ENCODE measurements around the gene AGAP3. TPM values are rescaled to one million over a fixed set of nuclear protein-coding genes. Genes with fewer than 3 reads are reported as not detected.

The AGAP3 gene
- total and polyA plus RNA-seq, 4 experiments from 2014 or later = 3.0 to 65.8 (median 31.2) TPM

DNA sequence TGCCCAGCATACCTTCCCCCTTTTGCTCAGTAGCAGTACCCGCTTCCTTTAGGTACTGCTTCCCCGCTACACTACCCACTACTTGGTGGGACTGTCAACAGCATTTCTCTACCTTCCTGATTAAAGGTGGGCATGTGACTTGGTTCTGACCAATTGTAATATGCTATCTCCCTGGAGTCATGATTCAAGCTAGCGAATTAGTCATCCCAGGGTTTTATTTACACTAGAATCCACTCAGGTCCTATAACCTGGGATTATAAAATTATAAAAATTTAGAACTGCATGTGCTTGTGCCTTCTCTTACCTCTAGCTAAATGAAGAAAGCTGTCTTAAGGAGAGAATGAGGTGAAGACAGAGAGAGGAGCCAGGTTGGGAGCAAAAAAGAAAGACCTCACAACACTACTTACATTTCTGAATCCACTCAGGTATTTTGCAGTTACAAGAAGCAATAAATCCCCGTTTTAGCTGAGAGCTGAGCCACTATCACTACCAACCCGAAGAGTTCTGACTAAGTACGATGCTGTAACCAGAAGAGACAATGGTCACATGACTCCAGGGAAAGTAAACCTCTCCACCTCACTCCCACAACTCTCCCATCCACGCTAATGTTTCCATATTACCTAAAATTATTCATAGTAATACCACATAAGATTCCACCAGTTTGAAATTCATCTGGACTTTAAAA is 71.5 kb downstream of the AGAP3 start:
- Histone ChIP-seq H3K9me3 (ENCODE audit: control insufficient read depth in 1 of 2, low read length in 2 of 2) (no peaks in the 10 kb centered on the region), H3K36me3 (ENCODE audit: insufficient read depth, low read length) (no peaks in the 10 kb centered on the region), H3K4me1 (ENCODE audit: insufficient read depth, low read length) (no peaks in the 10 kb centered on the region), H3K4me3 (ENCODE audit: low read length in 2 of 2) (no peak overlapping the region), H3K27me3 (ENCODE audit: insufficient read depth, low read length) (peaks cover 11% of the 10 kb centered on the region), H3K27ac (ENCODE audit: low read depth, low read length) (no peak overlapping the region)
- ChIA-PET CTCF (ENCODE audit: partially characterized antibody) (interaction anchor here (0.7 to 2.2 kb wide), 3 partner anchors 10 to 34 kb away, joined by 3 to 7 read pairs (median 3); partner anchors contain the start of gene GBX1), POLR2A (ENCODE audit: partially characterized antibody) (interaction anchor here (0.8 kb wide), 1 partner anchor 9 kb away, joined by 3 read pairs; no protein-coding TSS in a partner anchor)
- Mint-ChIP-seq H3K27ac (no peak overlapping the region), H3K4me3 (no peak overlapping the region), H3K27me3 (peaks cover 16 to 19% of the 10 kb centered on the region in 2 donors), H3K36me3 (no peaks in the 10 kb centered on the region), H3K4me1 (no peaks in the 10 kb centered on the region), H3K9me3 (no peaks in the 10 kb centered on the region)
- no peak for DNase-seq
- intact Hi-C loops (cut with micrococcal nuclease) = no loop called here

DNA sequence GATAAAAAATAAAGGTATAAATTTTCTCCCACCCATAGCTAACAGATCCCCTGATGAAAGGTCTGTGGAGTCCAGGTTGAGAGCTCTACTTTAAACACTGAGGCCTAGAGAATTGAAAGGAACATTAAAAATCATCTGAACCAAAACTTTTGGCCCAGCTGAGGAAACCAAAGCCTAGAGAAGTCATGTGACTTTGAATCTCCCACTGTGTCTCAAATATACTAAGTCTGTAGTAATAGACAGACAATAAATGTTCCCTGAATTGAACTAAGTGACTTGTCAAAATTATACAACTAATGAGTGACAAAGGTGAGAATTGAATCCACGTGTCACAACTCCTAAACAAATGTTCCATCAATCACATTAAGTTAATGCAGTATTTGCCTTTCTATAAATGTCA is 75.5 kb downstream of the AGAP3 start:
- Histone ChIP-seq H3K27ac (ENCODE audit: low read depth, low read length) (no peak overlapping the region), H3K4me3 (ENCODE audit: low read length in 2 of 2) (no peak overlapping the region), H3K4me1 (ENCODE audit: insufficient read depth, low read length) (peaks cover 4% of the 10 kb centered on the region), H3K9me3 (ENCODE audit: control insufficient read depth in 1 of 2, low read length in 2 of 2) (no peaks in the 10 kb centered on the region), H3K36me3 (ENCODE audit: insufficient read depth, low read length) (no peaks in the 10 kb centered on the region), H3K27me3 (ENCODE audit: insufficient read depth, low read length) (peaks cover 22% of the 10 kb centered on the region)
- H3K27ac Mint-ChIP-seq = no peak overlapping the region
- ChIA-PET CTCF (ENCODE audit: partially characterized antibody) (interaction anchor here (1.3 kb wide), 2 partner anchors 15 to 38 kb away, joined by 3 read pairs; no protein-coding TSS in a partner anchor), POLR2A (ENCODE audit: partially characterized antibody) (no interaction called here)
- intact Hi-C loops (cut with micrococcal nuclease) = no loop called here
- H3K36me3 Mint-ChIP-seq = no peaks in the 10 kb centered on the region
- no peak overlapping the region for H3K4me3 Mint-ChIP-seq
- peaks cover 0 to 6% (median 2%) of the 10 kb centered on the region in 4 donors for H3K4me1 Mint-ChIP-seq
- H3K9me3 Mint-ChIP-seq = no peaks in the 10 kb centered on the region
- DNase-seq = no peak
- peaks cover 11 to 13% of the 10 kb centered on the region in 2 donors for H3K27me3 Mint-ChIP-seq

DNA sequence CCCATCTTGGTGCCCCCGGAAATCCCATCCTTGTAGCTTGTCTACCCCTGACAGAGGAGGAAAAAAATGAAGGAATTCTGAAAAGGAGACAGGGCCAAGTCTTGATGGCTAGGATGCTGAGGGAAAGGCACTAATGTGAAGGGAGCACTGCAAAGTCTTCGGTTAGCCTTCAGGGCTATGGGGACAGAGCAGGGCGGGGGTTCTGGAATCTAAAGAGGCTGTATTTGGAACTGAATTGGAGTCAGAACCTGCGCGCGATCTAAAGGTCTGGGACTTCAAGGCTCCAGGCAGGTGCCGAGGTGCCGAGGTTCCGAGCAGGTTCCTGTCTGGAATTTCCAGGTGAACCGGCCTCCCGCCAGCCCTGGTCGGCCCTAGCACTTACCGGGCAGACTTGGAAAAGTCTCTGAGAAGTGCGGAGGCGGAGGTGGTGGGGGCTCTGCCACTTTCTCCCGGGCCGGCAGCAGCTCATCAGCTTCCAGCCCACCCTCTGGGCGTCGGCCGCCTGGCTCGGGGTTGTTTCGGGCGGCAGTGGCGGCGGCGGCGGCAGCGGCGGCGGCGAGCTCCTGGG is 80.4 kb downstream of the AGAP3 start:
- Histone ChIP-seq H3K4me3 (ENCODE audit: low read length in 2 of 2) (no peak overlapping the region), H3K4me1 (ENCODE audit: insufficient read depth, low read length) (peaks cover 6% of the 10 kb centered on the region), H3K36me3 (ENCODE audit: insufficient read depth, low read length) (no peaks in the 10 kb centered on the region), H3K27ac (ENCODE audit: low read depth, low read length) (no peak overlapping the region), H3K9me3 (ENCODE audit: control insufficient read depth in 1 of 2, low read length in 2 of 2) (no peaks in the 10 kb centered on the region), H3K27me3 (ENCODE audit: insufficient read depth, low read length) (peaks cover 33% of the 10 kb centered on the region)
- Mint-ChIP-seq H3K27ac (no peak overlapping the region), H3K4me1 (peaks cover 4 to 14% (median 9%) of the 10 kb centered on the region in 4 donors), H3K4me3 (peak overlapping the region; percentile 39 to 73 (median 63)), H3K36me3 (no peaks in the 10 kb centered on the region), H3K27me3 (peaks cover 17 to 28% of the 10 kb centered on the region in 2 donors), H3K9me3 (peaks cover 0 to 2% (median 0%) of the 10 kb centered on the region in 8 donors)
- ChIA-PET CTCF (ENCODE audit: partially characterized antibody) (interaction anchor here (1.1 to 3.9 kb wide), 5 partner anchors 13 to 77 kb away, joined by 3 to 20 read pairs (median 10); no protein-coding TSS in a partner anchor), POLR2A (ENCODE audit: partially characterized antibody) (interaction anchor here (1.1 kb wide), 1 partner anchor 9 kb away, joined by 3 read pairs; no protein-coding TSS in a partner anchor)
- DNase-seq = no peak
- intact Hi-C loops (cut with micrococcal nuclease) = no loop called here

DNA sequence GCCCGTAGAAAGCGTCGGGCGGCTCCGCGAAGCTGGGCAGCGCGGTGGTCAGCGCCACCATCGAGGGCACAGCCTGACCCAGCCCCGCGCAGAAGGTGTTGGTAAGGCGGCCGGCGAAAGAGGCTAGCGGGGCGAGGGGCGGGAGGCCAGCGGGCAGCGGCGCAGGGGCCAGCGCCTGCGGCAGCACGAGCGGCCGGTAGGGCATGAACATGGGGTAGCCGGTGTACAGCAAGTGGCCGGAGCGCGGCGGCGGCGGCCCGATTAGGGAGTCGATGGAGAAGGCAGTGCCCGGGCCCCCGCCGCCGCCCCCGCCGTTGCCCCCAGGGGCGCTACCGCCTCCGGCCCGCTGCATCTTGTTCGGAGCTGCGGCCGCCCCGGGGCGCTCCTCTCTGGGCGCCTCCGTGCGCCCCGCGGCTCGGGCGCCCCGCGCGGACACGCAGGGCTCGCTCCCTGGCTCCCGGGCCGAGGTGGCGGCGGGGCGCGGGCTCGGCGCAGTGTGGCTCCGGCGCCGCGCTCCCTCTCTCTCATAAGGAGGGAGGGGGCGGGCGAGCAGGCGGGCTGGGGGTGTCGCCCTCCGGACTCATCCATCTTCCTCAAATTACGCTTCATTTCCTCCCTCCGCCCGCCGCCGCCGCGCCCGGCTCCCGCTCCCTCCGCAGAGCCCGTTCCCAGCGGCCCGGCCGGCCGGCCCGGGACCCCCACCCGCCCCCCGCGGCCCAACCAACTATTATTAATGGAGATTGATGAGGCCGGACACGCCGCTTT is 81.1 kb downstream of the AGAP3 start, which contains the start of gene GBX1:
GBX1 (minus strand) TSS at position 498 of the 765 bp plus-strand sequence; CDS start at position 352, 146 bp downstream.
- Histone ChIP-seq H3K27me3 (ENCODE audit: insufficient read depth, low read length) (peaks cover 33% of the 10 kb centered on the region), H3K9me3 (ENCODE audit: control insufficient read depth in 1 of 2, low read length in 2 of 2) (no peaks in the 10 kb centered on the region), H3K4me1 (ENCODE audit: insufficient read depth, low read length) (peaks cover 6% of the 10 kb centered on the region), H3K36me3 (ENCODE audit: insufficient read depth, low read length) (no peaks in the 10 kb centered on the region), H3K27ac (ENCODE audit: low read depth, low read length) (no peak within 1 kb of the TSS), H3K4me3 (ENCODE audit: low read length in 2 of 2) (peak within 1 kb of the TSS in 1 of 2 donors; percentile 33)
- peak within 1 kb of the TSS in 4 of 7 donors; percentile 22 to 72 (median 58) for H3K27ac Mint-ChIP-seq
- ChIA-PET CTCF (ENCODE audit: partially characterized antibody) (interaction anchor here (0.7 to 3.9 kb wide), 10 partner anchors 10 to 185 kb away, joined by 3 to 20 read pairs (median 3); no protein-coding TSS in a partner anchor), POLR2A (ENCODE audit: partially characterized antibody) (interaction anchor here (0.8 to 1.2 kb wide), 3 partner anchors 10 to 80 kb away, joined by 3 read pairs; partner anchors contain the start of gene ABCF2)
- H3K4me1 Mint-ChIP-seq = peaks cover 4 to 16% (median 11%) of the 10 kb centered on the region in 4 donors
- DNase-seq = peak in 2 of 5 donors; percentile 13 to 18
- intact Hi-C loops (cut with micrococcal nuclease) = no loop called here
- H3K9me3 Mint-ChIP-seq = peaks cover 0 to 2% (median 0%) of the 10 kb centered on the region in 8 donors
- no peaks in the 10 kb centered on the region for H3K36me3 Mint-ChIP-seq
- H3K27me3 Mint-ChIP-seq = peaks cover 19 to 31% of the 10 kb centered on the region in 2 donors
- H3K4me3 Mint-ChIP-seq = peak within 1 kb of the TSS; percentile 73 to 89 (median 84)

DNA sequence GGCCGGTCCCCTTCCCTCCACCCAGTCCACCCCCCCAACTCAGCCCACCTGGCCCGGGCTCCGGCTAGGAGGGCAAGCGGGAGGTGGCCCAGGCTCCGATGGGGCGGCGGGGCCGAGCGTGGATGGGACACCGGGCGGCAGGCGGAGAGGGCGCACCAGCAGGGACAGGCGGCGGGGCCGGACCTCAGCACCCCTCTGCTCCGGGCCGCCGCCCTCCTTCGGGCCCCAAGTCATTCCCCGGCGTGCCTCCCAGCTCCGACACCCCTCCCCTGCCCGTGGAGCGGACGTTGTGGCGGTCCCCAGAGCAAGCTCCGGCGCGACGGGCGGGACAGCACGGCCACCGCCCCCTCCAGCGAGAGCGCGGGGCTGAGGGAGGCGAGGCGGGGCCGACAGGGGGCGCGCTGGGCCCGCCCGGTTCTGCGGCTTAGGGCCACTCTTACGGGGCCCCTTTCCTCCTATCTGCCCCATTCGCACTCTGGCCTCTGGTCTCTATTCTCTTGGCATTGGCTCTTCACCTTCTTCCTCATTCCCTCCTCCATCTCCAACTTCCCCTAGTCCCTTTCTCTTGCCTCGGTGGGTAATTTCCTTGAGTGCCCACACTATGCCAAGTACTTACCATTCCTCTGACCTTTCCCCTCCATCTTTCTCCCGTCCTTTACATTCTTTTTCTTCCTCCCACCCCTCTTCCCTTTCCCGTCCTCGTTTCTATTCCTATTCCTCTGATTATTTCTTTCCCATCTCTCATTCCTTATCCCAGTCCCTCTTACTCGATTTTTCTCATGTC is 81.9 kb downstream of the AGAP3 start:
- Mint-ChIP-seq H3K27me3 (peaks cover 26 to 37% of the 10 kb centered on the region in 2 donors), H3K9me3 (peaks cover 0 to 2% (median 0%) of the 10 kb centered on the region in 8 donors), H3K4me1 (peaks cover 10 to 24% (median 17%) of the 10 kb centered on the region in 4 donors), H3K4me3 (peak overlapping the region; percentile 73 to 89 (median 84)), H3K36me3 (no peaks in the 10 kb centered on the region), H3K27ac (peak overlapping the region in 5 of 7 donors; percentile 22 to 72 (median 69))
- H3K27ac ChIP-seq (ENCODE audit: low read depth, low read length) = no peak overlapping the region
- intact Hi-C loops (cut with micrococcal nuclease) = loop anchor here (2.0 kb wide), 1 partner anchor 135 kb away; no protein-coding TSS in a partner anchor
- H3K36me3 ChIP-seq (ENCODE audit: insufficient read depth, low read length) = no peaks in the 10 kb centered on the region
- peaks cover 6% of the 10 kb centered on the region for H3K4me1 ChIP-seq (ENCODE audit: insufficient read depth, low read length)
- H3K27me3 ChIP-seq (ENCODE audit: insufficient read depth, low read length) = peaks cover 33% of the 10 kb centered on the region
- H3K9me3 ChIP-seq (ENCODE audit: control insufficient read depth in 1 of 2, low read length in 2 of 2) = no peaks in the 10 kb centered on the region
- CTCF ChIA-PET (ENCODE audit: partially characterized antibody) = interaction anchor here (0.7 to 3.9 kb wide), 13 partner anchors 9 to 230 kb away, joined by 3 to 20 read pairs (median 3); no protein-coding TSS in a partner anchor
- peak overlapping the region in 1 of 2 donors; percentile 33 for H3K4me3 ChIP-seq (ENCODE audit: low read length in 2 of 2)
- POLR2A ChIA-PET (ENCODE audit: partially characterized antibody) = interaction anchor here (0.8 to 1.2 kb wide), 2 partner anchors 59 to 79 kb away, joined by 3 read pairs; partner anchors contain the start of gene ABCF2
- peak; percentile 52 to 65 (median 59) for DNase-seq

DNA sequence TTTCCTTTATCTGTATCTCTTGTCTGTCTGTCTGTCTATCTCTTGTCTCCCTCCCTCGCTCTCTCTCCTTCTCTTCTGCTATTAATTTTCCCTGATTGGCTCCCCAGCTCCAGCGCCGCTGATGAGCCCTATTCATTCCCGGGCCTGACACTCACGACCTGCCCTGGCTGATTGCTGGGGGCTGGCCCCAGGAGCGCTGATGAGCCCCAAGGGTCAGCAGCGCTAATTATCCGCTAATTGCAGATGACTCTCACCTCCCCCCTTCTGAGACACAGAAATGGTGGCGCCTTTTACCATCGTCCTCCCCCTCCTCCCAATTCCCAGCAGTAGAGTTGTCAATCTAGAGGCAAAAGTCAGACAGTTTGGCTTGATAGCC is 82.5 kb downstream of the AGAP3 start:
- peak overlapping the region in 3 of 7 donors; percentile 22 to 72 (median 69) for H3K27ac Mint-ChIP-seq
- H3K4me3 ChIP-seq (ENCODE audit: low read length in 2 of 2) = no peak overlapping the region
- peak overlapping the region; percentile 35 to 89 (median 84) for H3K4me3 Mint-ChIP-seq
- POLR2A ChIA-PET (ENCODE audit: partially characterized antibody) = no interaction called here
- H3K4me1 ChIP-seq (ENCODE audit: insufficient read depth, low read length) = peaks cover 6% of the 10 kb centered on the region
- no peaks in the 10 kb centered on the region for H3K36me3 ChIP-seq (ENCODE audit: insufficient read depth, low read length)
- peaks cover 33% of the 10 kb centered on the region for H3K27me3 ChIP-seq (ENCODE audit: insufficient read depth, low read length)
- H3K4me1 Mint-ChIP-seq = peaks cover 11 to 26% (median 17%) of the 10 kb centered on the region in 4 donors
- CTCF ChIA-PET (ENCODE audit: partially characterized antibody) = interaction anchor here (0.9 to 3.9 kb wide), 9 partner anchors 9 to 231 kb away, joined by 3 to 20 read pairs (median 3); no protein-coding TSS in a partner anchor
- peaks cover 28 to 37% of the 10 kb centered on the region in 2 donors for H3K27me3 Mint-ChIP-seq
- no peak overlapping the region for H3K27ac ChIP-seq (ENCODE audit: low read depth, low read length)
- peaks cover 0 to 2% (median 0%) of the 10 kb centered on the region in 8 donors for H3K9me3 Mint-ChIP-seq
- H3K9me3 ChIP-seq (ENCODE audit: control insufficient read depth in 1 of 2, low read length in 2 of 2) = no peaks in the 10 kb centered on the region
- intact Hi-C loops (cut with micrococcal nuclease) = loop anchor here (2.0 kb wide), 1 partner anchor 134 kb away; no protein-coding TSS in a partner anchor
- no peak for DNase-seq
- no peaks in the 10 kb centered on the region for H3K36me3 Mint-ChIP-seq

Measured in CD4-positive, alpha-beta memory T cell (primary cell).